KOPT-K1 (cell line): ENCODE results near the gene DNAH1.

ENCODE experiments used
- H3K27ac ChIP-seq: fragments of 200-600 bp; sonication (generic); 2 replicates; pipeline ENCODE4 v1.5.1; 2016; ENCODE audit warnings: antibody characterized with exemption, mild to moderate bottlenecking, low read depth, low read length; ENCODE audit not compliant: poor library complexity, severe bottlenecking
- H3K36me3 ChIP-seq: fragments of 200-600 bp; sonication (generic); 2 replicates; pipeline ENCODE4 v1.5.1; 2017; ENCODE audit warnings: antibody characterized with exemption, mild to moderate bottlenecking, low read length, moderate library complexity; ENCODE audit not compliant: insufficient read depth
- H3K9me3 ChIP-seq: fragments of 200-600 bp; sonication (generic); 2 replicates; pipeline ENCODE4 v1.5.1; 2017; ENCODE audit warnings: antibody characterized with exemption, low read length, mild to moderate bottlenecking; ENCODE audit not compliant: insufficient read depth, poor library complexity, severe bottlenecking

Gene DNAH1

DNA sequence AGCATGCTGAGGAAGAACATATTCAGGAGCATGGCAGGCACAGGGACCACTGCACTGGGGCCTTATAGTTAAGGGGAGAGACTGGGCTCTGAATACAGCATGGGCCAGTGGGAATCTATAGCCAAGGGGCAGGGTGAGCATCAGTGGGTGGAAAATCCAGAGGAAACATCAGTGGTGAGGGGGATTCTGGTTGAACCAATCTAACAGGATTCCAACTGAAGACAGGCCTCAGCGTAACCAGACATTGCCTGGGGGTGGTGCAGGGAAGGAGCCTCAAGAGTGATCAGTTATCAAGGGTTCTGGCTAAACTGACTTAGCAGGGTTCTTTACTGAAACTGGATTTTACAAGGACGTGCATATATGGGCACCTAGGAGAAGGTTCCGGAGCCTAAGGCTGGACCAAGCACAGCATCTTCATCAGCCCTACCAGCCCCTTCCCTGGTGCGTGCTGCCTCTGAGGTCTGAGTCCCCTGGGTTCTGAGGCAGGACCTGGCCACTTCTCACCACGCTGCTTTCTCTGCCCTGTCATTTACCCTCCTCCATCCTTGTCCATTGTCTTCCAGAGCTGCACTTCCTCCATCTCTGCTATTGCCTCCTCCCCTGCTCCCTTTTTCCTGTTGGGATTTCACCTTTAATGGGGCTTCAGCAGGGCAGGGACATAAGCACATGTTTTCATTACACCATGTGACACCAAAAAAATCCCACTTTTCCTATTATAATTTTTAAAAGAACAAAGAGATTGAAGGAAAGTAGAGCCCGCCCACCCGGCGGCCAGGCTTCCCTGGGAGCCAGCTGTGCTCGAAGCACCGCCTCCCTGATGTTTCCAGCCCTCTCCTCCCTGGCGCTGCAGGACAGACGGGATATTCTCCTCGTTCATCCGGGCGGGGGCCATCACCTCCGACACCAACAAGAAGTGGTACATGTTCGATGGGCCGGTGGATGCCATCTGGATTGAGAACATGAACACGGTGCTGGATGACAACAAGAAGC lies 52.1 kb downstream of the DNAH1 start:
- Histone ChIP-seq H3K36me3 (peaks cover 13% of the 10 kb centered on the region; the same call in 1 of the 2 replicates), H3K9me3 (no peaks in the 10 kb centered on the region), H3K27ac (no peak overlapping the region)

DNA sequence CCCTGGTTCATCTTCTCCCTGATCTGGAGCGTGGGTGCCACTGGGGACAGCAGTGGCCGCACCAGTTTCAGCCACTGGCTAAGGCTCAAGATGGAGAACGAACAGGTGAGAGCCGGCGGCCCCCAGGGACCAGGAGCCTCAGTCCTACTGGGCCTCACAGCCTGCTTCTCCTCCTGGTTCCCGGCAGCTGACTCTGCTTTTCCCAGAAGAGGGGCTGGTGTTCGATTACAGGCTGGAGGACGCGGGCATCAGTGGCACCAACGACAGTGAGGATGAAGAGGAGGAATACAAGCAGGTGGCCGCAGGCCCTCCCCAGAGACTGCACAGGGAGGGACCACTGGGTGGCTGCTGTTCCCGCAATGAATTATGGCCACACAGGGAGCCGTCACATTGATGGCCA lies 54.4 kb downstream of the DNAH1 start:
- Histone ChIP-seq H3K36me3 (peaks cover 9% of the 10 kb centered on the region; the same call in 1 of the 2 replicates), H3K9me3 (no peaks in the 10 kb centered on the region), H3K27ac (no peak overlapping the region)

DNA sequence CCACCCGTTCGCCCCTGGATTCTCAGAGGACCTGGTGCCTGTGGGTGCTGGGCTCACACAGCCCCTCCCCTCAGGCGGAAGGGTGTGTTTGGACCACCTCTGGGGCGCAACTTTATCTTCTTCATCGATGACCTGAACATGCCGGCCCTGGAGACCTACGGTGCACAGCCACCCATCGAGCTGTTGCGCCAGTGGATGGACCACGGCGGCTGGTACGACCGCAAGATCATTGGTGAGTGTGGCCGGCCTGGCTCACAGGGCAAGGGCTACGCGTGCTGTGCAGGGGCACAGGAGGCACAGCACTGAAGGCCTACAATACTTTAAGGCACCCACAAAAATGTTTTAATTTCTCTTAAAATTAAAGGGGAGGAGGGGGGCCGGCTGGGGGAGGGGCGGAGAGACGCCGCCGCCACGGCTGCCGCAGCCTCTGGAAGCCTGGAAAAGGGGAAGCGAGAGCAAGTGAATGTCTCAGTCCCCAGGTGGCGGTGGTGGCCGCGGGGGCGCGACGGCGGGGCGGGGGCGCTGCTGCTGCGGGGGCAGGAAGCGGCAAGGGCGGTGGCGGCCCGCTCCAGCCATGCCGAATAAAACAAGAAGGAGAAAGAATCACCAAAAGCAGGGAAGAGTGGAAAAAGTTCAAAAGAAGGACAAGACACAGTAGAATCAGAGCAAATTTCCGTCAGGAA lies 56.8 kb downstream of the DNAH1 start:
- Histone ChIP-seq H3K36me3 (peaks cover 9% of the 10 kb centered on the region; the same call in 1 of the 2 replicates), H3K9me3 (no peaks in the 10 kb centered on the region), H3K27ac (no peak overlapping the region)

DNA sequence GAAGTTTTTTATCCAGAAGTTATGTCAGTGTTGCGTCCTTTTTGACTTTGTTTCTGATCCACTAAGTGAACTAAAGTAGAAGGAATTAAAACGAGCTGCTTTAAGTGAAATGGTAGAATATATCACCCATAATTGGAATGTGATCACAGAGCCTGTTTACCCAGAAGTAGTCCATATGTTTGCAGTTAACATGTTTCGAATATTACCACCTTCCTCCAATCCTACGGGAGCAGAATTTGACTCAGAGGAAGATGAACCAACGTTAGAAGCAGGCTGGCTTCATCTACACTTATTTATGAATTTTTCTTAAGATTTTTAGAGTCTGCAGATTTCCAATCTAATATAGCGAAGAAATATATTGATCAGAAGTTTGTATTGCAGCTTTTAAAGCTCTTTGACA lies 57.6 kb downstream of the DNAH1 start:
- no peaks in the 10 kb centered on the region for H3K9me3 ChIP-seq
- peaks cover 9% of the 10 kb centered on the region; the same call in 1 of the 2 replicates for H3K36me3 ChIP-seq
- H3K27ac ChIP-seq: no peak overlapping the region

DNA sequence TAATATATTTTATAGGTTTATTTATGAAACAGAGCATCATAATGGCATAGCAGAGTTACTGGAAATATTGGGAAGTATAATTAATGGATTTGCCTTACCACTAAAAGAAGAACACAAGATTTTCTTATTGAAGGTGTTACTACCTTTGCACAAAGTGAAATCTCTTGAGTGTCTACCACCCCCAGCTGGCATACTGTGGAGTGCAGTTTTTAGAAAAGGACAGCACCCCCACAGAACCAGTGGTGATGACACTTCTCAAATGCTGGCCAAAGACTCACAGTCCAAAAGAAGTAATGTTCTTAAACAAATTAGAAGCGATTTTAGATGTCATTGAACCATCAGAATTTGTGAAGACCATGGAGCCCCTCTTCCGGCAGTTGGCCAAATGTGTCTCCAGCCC lies 58.1 kb downstream of the DNAH1 start:
- H3K36me3 ChIP-seq: peaks cover 9% of the 10 kb centered on the region; the same call in 1 of the 2 replicates
- H3K27ac ChIP-seq: no peak overlapping the region
- H3K9me3 ChIP-seq: no peaks in the 10 kb centered on the region

DNA sequence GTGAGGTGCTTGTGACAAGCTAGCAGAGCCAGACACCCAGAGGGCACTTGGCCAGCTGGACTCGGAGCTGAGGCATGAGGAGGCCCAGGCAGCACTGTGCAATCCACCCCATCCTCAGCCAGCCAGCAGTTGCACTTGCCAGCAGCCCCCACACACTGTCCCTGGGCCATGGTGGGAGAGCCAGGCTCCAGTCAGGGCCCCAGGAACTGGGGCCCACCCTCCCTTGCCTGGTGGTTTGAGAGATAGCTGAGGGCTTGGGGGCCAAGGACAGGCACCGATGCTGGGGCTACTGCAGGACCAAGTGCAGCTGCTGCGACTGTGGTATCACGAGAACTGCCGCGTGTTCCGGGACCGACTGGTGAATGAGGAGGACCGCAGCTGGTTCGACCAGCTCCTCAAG lies 63.5 kb downstream of the DNAH1 start:
- H3K27ac ChIP-seq: no peak overlapping the region
- no peaks in the 10 kb centered on the region for H3K9me3 ChIP-seq
- no peaks in the 10 kb centered on the region for H3K36me3 ChIP-seq

DNA sequence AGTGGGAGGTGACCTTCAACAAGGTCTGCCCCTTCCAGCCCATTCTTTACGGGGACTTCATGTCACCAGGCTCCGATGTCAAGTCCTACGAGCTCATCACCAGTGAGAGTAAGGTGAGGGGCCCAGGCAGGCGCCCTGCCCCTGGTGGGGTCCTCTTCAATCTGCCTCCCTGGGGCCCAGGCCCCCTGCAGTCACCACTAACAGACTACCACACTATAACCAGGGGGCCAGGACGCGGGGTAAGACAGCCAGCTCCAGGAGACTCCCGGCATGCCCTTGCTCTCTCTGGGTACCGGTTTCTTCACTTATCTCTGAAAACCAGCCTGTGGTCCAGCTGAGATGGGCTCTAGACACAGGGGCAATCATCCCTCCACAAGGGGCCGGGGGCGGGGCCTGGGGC lies 63.9 kb downstream of the DNAH1 start:
- H3K36me3 ChIP-seq: no peaks in the 10 kb centered on the region
- H3K27ac ChIP-seq: no peak overlapping the region
- no peaks in the 10 kb centered on the region for H3K9me3 ChIP-seq

DNA sequence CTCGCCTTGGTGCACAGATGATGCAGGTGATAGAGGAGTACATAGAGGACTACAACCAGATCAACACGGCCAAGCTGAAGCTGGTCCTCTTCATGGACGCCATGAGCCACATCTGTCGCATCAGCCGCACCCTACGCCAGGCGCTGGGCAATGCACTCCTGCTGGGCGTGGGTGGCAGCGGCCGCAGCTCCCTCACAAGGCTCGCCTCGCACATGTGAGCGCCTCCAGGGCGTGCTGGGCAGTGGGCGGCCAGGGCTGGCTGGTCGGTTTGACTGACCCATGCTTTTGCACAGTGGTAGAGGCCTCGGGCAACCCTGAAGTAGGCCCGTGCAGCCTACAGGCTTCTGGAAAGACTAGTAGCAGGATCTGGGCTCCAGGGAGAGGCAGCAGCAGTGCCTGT lies 65.5 kb downstream of the DNAH1 start:
- Histone ChIP-seq H3K9me3 (no peaks in the 10 kb centered on the region), H3K36me3 (no peaks in the 10 kb centered on the region), H3K27ac (no peak overlapping the region)

DNA sequence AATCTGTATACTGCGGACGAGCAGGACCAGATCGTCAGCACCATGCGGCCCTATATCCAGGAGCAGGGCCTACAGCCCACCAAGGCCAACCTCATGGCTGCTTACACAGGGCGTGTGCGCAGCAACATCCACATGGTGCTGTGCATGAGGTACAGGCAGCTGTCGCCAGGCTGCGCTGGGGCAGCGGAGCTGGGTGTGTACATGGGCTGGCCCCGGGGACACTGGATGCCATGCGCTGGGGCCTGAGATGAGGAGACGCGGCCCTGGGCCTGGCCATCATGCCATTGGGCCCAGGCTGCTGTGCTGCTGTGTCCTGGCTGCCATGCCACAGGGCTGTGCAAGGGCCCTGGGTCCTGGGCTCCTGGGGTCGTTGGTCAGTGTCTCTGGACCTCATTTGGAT lies 67.3 kb downstream of the DNAH1 start:
- H3K27ac ChIP-seq: no peak overlapping the region
- H3K36me3 ChIP-seq: no peaks in the 10 kb centered on the region
- H3K9me3 ChIP-seq: no peaks in the 10 kb centered on the region

DNA sequence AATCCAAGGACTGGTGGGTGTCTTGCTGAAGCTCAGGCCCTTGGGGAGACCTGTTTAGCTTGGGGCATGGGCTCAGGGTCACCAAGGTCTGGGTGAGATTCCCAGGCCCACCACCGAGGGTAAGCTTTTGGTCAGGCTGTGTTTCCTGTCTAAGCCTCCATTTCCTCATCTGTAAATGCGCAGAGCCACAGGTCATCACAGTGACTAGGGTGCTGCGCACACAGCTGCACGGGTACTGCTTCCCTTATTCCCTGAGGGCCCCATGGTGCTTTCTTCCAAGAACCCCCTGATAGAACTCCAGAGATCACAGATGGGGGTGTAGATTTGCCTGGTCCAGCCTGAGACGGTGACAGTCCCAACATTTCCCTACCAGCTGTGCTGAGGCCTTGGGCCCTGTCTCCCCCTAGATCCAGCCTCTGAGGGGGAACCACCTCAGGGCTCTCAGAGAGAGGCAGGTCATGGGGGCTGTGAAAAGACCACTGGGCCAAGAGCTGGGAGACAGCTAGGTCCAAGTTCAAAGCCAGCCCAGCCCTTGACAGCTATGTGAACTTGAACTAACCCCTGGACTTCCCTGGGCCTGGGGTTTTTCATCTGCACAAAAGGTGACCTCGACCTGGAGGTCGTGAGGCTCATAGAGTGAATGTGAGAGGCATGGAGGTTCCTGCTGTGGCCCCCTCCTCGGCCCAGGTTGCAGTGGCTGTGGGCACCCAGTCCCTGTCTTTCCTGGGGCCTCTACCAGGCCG lies 68.1 kb downstream of the DNAH1 start:
- no peaks in the 10 kb centered on the region for H3K9me3 ChIP-seq
- no peak overlapping the region for H3K27ac ChIP-seq
- no peaks in the 10 kb centered on the region for H3K36me3 ChIP-seq

DNA sequence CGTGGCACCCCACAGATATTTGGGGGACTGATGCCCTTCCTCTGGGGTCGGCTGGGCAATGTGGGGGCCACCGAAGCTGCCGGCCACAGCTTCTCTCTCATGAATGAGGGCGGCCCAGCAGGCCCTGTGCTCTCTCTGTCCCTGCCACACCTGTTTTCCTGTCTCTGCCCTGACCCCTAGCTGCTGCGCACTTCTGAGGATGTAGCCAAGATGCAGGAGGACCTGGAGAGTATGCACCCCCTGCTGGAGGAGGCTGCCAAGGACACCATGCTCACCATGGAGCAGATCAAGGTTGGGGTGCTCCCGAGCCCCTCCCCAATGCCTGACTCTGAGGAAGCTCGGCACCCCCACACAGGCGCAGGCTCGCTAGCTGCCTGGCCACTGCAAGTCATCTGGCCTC lies 69.0 kb downstream of the DNAH1 start:
- H3K27ac ChIP-seq: no peak overlapping the region
- H3K36me3 ChIP-seq: no peaks in the 10 kb centered on the region
- no peaks in the 10 kb centered on the region for H3K9me3 ChIP-seq

DNA sequence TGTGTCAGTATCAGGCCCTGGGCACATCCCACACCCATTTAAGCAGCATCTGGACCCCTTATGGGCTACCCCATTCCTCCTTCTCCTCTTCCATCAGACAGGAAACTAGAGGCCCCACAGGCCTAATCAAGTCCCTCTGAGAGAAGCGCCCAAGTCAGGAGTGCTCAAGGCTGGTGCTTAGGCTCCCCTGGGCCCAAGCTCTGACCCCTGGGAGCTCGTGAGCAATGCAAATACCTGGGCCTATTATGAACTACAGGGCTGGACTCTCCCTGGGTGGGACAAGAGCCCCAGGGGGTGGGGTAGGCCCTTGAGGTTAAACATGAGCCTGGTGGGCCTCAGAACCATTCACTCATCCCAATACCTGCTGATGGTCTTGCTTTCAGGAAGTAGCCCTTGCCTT lies 71.4 kb downstream of the DNAH1 start:
- H3K9me3 ChIP-seq: no peaks in the 10 kb centered on the region
- no peak overlapping the region for H3K27ac ChIP-seq
- no peaks in the 10 kb centered on the region; the same call in 1 of the 2 replicates for H3K36me3 ChIP-seq

DNA sequence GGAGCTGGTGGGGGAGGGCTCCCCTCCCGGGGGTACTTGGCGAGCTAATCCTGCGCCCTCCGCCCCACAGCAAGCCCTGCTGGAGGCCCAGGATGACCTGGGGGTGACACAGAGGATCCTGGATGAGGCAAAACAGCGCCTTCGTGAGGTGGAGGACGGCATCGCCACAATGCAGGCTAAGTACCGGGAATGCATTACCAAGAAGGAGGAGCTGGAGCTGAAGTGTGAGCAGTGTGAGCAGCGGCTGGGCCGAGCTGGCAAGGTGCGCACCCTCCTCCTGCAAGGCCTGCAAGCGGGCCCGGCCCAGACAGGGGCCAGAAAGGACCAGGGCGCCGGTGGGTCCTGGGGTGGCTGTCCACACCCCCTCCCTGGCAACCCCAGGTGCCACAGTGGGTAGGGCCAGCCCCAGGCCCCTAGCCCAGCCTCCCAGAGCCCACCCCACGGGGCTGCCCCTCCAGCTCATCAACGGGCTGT lies 72.3 kb downstream of the DNAH1 start:
- Histone ChIP-seq H3K27ac (no peak overlapping the region), H3K9me3 (no peaks in the 10 kb centered on the region), H3K36me3 (peaks cover 4% of the 10 kb centered on the region; the same call in 1 of the 2 replicates)

DNA sequence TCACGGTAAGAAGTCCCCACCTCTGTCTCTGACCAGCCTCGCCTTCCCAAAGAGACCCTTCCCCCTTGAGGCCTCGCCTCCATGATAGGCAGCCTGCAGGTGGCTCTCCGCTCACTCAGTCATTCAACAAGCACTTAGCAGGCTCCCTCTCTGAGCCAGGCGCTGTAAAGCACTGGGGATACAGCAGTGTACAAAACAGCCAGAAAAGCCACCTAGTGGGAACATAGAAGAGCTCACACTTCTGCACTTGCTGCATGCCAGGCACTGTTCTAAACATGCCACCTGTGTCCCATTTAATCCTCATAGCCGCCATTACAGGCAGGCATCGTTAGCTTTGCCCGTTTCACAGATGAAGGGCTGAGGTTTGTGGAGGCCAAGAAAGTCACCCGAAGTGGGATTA lies 72.8 kb downstream of the DNAH1 start:
- Histone ChIP-seq H3K27ac (no peak overlapping the region), H3K9me3 (no peaks in the 10 kb centered on the region), H3K36me3 (peaks cover 4% of the 10 kb centered on the region; the same call in 1 of the 2 replicates)

DNA sequence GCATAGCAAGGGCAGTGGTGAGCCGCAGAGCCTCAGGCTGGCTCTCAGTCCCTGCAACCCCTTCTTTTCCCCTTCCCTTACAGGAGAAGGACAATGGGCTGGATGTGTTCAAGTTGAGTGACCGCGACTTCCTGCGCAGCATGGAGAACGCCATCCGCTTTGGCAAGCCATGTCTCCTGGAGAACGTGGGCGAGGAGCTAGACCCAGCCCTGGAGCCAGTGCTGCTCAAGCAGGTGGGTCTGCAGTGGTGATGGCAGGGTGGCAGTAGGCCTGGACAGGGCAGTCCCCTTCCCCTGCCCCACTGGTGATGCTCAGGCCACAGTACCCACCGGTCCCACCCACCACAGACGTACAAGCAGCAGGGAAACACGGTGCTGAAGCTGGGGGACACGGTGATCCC lies 75.0 kb downstream of the DNAH1 start:
- Histone ChIP-seq H3K36me3 (peaks cover 4% of the 10 kb centered on the region; the same call in 1 of the 2 replicates), H3K27ac (no peak overlapping the region), H3K9me3 (no peaks in the 10 kb centered on the region)
